GM18526 (cell line): ENCODE measurements around the gene SNRK.
A peak's percentile ranks its signal among the peaks of the same experiment; 100 is the strongest.

Experiments used
- POLR2A ChIP-seq: IDR thresholded peaks from 3 replicates; pipeline ENCODE4 v1.6.1; 2011; ENCODE audit not compliant: insufficient read length; ENCODE audit errors: extremely low read depth

The SNRK gene

GRCh38 chr3:43286115-43286840 lies at the start of gene SNRK:
Gene SNRK (plus strand): TSS chr3:43286540. CDS start chr3:43303204, 16,664 bp downstream.
- peak; percentile 66 for TF ChIP-seq POLR2A

GRCh38 chr3:43238801-43239200 lies 47.5 kb upstream of the SNRK start:
- TF ChIP-seq POLR2A = no peak

GRCh38 chr3:43239755-43240154 lies 46.6 kb upstream of the SNRK start:
- TF ChIP-seq POLR2A = no peak

- no peak for TF ChIP-seq POLR2A
Measured at GRCh38 chr3:43243590-43244587, 42.5 kb upstream of the SNRK start.

GRCh38 chr3:43244694-43245093 lies 41.6 kb upstream of the SNRK start:
- no peak for TF ChIP-seq POLR2A

- TF ChIP-seq POLR2A = no peak
Measured at GRCh38 chr3:43246976-43247375, 39.4 kb upstream of the SNRK start.

GRCh38 chr3:43247561-43248184 lies 38.7 kb upstream of the SNRK start:
- no peak for TF ChIP-seq POLR2A

GRCh38 chr3:43248185-43248583 lies 38.2 kb upstream of the SNRK start:
- TF ChIP-seq POLR2A = no peak

- no peak for TF ChIP-seq POLR2A
Measured at GRCh38 chr3:43248973-43249372, 37.4 kb upstream of the SNRK start.

- TF ChIP-seq POLR2A = no peak
Measured at GRCh38 chr3:43249405-43249804, 36.9 kb upstream of the SNRK start.

- TF ChIP-seq POLR2A = no peak
Measured at GRCh38 chr3:43253294-43253693, 33.0 kb upstream of the SNRK start.

- TF ChIP-seq POLR2A = no peak
Measured at GRCh38 chr3:43254125-43254524, 32.2 kb upstream of the SNRK start.

- TF ChIP-seq POLR2A = no peak
Measured at GRCh38 chr3:43255662-43256061, 30.7 kb upstream of the SNRK start.

- TF ChIP-seq POLR2A = no peak
Measured at GRCh38 chr3:43256714-43257461, 29.5 kb upstream of the SNRK start.

- no peak for TF ChIP-seq POLR2A
Measured at GRCh38 chr3:43257850-43258249, 28.5 kb upstream of the SNRK start.

- TF ChIP-seq POLR2A = no peak
Measured at GRCh38 chr3:43259626-43260025, 26.7 kb upstream of the SNRK start.

- TF ChIP-seq POLR2A = no peak
Measured at GRCh38 chr3:43260412-43260811, 25.9 kb upstream of the SNRK start.
